Measurements from ENCODE around the gene NAV2. TPM values are rescaled to one million over a fixed set of nuclear protein-coding genes. Genes with fewer than 3 reads are reported as not detected.

NAV2 gene
- total and polyA plus RNA-seq, 2 experiments from 2014 or later: 26.0 to 45.0 TPM

DNA sequence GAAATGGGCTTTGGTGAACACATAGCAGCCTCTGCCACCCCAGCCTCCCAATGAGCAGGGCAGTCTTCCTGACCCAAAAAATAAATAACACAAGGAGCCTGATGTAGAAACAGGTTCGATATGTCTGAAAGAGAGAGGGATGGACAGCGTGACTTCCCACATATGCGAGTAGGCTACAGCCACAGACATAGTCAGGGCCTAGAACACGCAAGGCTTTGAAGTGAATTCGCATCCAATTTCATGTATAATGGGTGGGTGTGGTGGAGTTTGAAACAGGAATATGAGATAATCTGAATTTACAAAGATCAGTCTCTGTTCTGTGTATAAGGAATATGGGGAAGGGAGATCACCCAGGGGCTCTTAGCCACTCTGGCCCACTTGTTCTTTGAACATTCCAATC is 373.3 kb downstream of the NAV2 start (continued):
- TF ChIP-seq, protein P1, sequence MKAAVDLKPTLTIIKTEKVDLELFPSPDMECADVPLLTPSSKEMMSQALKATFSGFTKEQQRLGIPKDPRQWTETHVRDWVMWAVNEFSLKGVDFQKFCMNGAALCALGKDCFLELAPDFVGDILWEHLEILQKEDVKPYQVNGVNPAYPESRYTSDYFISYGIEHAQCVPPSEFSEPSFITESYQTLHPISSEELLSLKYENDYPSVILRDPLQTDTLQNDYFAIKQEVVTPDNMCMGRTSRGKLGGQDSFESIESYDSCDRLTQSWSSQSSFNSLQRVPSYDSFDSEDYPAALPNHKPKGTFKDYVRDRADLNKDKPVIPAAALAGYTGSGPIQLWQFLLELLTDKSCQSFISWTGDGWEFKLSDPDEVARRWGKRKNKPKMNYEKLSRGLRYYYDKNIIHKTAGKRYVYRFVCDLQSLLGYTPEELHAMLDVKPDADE (IDR thresholded peaks at IDR 0.05): no peak
- TF ChIP-seq NANOG (IDR thresholded peaks at IDR 0.05; ENCODE audit: borderline replicate concordance) (no peak), POLR2AphosphoS5 (IDR thresholded peaks at IDR 0.05; ENCODE audit: low read depth) (no peak), JUNB (IDR thresholded peaks at IDR 0.05; ENCODE audit: unreplicated experiment) (no peak)
- TF ChIP-seq, protein P2, sequence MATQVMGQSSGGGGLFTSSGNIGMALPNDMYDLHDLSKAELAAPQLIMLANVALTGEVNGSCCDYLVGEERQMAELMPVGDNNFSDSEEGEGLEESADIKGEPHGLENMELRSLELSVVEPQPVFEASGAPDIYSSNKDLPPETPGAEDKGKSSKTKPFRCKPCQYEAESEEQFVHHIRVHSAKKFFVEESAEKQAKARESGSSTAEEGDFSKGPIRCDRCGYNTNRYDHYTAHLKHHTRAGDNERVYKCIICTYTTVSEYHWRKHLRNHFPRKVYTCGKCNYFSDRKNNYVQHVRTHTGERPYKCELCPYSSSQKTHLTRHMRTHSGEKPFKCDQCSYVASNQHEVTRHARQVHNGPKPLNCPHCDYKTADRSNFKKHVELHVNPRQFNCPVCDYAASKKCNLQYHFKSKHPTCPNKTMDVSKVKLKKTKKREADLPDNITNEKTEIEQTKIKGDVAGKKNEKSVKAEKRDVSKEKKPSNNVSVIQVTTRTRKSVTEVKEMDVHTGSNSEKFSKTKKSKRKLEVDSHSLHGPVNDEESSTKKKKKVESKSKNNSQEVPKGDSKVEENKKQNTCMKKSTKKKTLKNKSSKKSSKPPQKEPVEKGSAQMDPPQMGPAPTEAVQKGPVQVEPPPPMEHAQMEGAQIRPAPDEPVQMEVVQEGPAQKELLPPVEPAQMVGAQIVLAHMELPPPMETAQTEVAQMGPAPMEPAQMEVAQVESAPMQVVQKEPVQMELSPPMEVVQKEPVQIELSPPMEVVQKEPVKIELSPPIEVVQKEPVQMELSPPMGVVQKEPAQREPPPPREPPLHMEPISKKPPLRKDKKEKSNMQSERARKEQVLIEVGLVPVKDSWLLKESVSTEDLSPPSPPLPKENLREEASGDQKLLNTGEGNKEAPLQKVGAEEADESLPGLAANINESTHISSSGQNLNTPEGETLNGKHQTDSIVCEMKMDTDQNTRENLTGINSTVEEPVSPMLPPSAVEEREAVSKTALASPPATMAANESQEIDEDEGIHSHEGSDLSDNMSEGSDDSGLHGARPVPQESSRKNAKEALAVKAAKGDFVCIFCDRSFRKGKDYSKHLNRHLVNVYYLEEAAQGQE (IDR thresholded peaks at IDR 0.05; ENCODE audit: unreplicated experiment): no peak

DNA sequence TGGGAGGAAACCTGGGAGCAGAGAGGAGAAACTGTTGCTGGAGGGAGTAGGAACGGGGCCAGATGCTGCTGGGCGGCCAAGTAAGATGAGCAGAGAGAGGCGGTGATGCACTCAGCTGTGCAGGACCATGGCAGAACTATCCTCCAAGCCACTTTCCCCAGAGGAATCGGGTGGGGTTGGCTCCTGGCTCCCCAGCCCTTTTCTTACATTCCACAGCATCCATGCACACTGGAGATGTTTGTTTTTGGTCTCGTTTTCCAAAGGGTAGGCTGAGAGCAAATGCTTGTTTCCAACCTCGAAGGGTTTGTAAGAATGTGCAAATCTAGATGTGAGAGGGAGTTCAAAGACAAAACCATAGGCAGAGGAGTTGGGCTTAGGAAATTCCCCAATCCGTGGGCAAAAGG is 374.5 kb downstream of the NAV2 start:
- Histone ChIP-seq H3K79me2 (replicated peaks; ENCODE audit: insufficient read depth) (no peaks in the 10 kb centered on the region), H4K20me1 (replicated peaks; ENCODE audit: insufficient read depth) (peaks cover 4% of the 10 kb centered on the region; the same call in 1 of the 2 replicates), H3K4me1 (ENCODE audit: insufficient read depth) (no peaks in the 10 kb centered on the region), H3K36me3 (ENCODE audit: insufficient read depth) (peaks cover 15% of the 10 kb centered on the region), H3F3A (replicated peaks; ENCODE audit: low read depth) (no peaks in the 10 kb centered on the region), H3K4me3 (no peak overlapping the region), H3K27ac (ENCODE audit: low read depth) (no peak overlapping the region), H3K9me2 (ENCODE audit: insufficient read depth) (0 out of 2 replicates have a peak, but pooled peaks cover 2% of the 10 kb centered on the region), H2AFZ (no peak overlapping the region), H3K27me3 (ENCODE audit: insufficient read depth) (no peaks in the 10 kb centered on the region), H3K4me2 (no peak overlapping the region)
- no peak overlapping the region for H3K4me3 Mint-ChIP-seq
- H3K27me3 Mint-ChIP-seq (ENCODE audit: insufficient read depth, low read depth, poor library complexity): peaks cover 3% of the 10 kb centered on the region
- peaks cover 87% of the 10 kb centered on the region for H3K36me3 Mint-ChIP-seq (ENCODE audit: low read depth)
- H3K9me3 Mint-ChIP-seq: no peaks in the 10 kb centered on the region
- no peak overlapping the region for H3K27ac Mint-ChIP-seq
- DNase-seq (ENCODE audit: low spot score) (no peak), ATAC-seq (no peak)
- H3K4me1 Mint-ChIP-seq: peaks cover 3% of the 10 kb centered on the region; the same call in 1 of the 3 replicates
- TF ChIP-seq CREB1 (CRISPR knock-in tag; IDR thresholded peaks at IDR 0.05; ENCODE audit: low read depth): no peak
- TF ChIP-seq, protein P1 (IDR thresholded peaks at IDR 0.05): no peak
- TF ChIP-seq ZNF114 (CRISPR knock-in tag; IDR thresholded peaks at IDR 0.05): no peak
- TF ChIP-seq POLR2AphosphoS5 (IDR thresholded peaks at IDR 0.05; ENCODE audit: low read depth): no peak
- no peak for TF ChIP-seq STAT1 (IDR thresholded peaks at IDR 0.05; ENCODE audit: unreplicated experiment)
- TF ChIP-seq NANOG (IDR thresholded peaks at IDR 0.05; ENCODE audit: borderline replicate concordance): no peak
- no peak for TF ChIP-seq EZH2phosphoT487 (IDR thresholded peaks at IDR 0.05; ENCODE audit: unreplicated experiment)
- TF ChIP-seq, protein P2 (IDR thresholded peaks at IDR 0.05; ENCODE audit: unreplicated experiment): no peak
- TF ChIP-seq, protein P3, sequence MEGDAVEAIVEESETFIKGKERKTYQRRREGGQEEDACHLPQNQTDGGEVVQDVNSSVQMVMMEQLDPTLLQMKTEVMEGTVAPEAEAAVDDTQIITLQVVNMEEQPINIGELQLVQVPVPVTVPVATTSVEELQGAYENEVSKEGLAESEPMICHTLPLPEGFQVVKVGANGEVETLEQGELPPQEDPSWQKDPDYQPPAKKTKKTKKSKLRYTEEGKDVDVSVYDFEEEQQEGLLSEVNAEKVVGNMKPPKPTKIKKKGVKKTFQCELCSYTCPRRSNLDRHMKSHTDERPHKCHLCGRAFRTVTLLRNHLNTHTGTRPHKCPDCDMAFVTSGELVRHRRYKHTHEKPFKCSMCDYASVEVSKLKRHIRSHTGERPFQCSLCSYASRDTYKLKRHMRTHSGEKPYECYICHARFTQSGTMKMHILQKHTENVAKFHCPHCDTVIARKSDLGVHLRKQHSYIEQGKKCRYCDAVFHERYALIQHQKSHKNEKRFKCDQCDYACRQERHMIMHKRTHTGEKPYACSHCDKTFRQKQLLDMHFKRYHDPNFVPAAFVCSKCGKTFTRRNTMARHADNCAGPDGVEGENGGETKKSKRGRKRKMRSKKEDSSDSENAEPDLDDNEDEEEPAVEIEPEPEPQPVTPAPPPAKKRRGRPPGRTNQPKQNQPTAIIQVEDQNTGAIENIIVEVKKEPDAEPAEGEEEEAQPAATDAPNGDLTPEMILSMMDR (conservative IDR thresholded peaks at IDR 0.05; ENCODE audit: low read depth in 2 of 2): no peak
- TF ChIP-seq ZNF331 (CRISPR knock-in tag; IDR thresholded peaks at IDR 0.05; ENCODE audit: low read depth): no peak
- no peak for TF ChIP-seq EZH2 (IDR thresholded peaks at IDR 0.05; ENCODE audit: low read depth, unreplicated experiment)

All from GM23338 (cell line).